Measurements from ENCODE around the gene LAPTM4A.

Gene LAPTM4A

GRCh38 chr2:20019747-20020146 lies 31.7 kb downstream of the LAPTM4A start:
- no peak for DNase-seq (ENCODE audit: low read depth in 2 of 2)

GRCh38 chr2:20018601-20019152 lies 32.8 kb downstream of the LAPTM4A start:
- no peak for DNase-seq (ENCODE audit: low read depth in 2 of 2)

GRCh38 chr2:20016346-20016745 lies 35.1 kb downstream of the LAPTM4A start:
- no peak for DNase-seq (ENCODE audit: low read depth in 2 of 2)

- no peak for DNase-seq (ENCODE audit: low read depth in 2 of 2)
Measured at GRCh38 chr2:20015482-20016083, 35.8 kb downstream of the LAPTM4A start.

- no peak for DNase-seq (ENCODE audit: low read depth in 2 of 2)
Measured at GRCh38 chr2:20013126-20013849, 38.1 kb downstream of the LAPTM4A start.

GRCh38 chr2:20012282-20013125 lies 38.9 kb downstream of the LAPTM4A start, which contains the start of gene MATN3:
MATN3 (minus strand) TSS chr2:20012668; CDS start chr2:20012631, 37 bp downstream.
- no peak for DNase-seq (ENCODE audit: low read depth in 2 of 2)

GRCh38 chr2:20012032-20012281 lies 39.5 kb downstream of the LAPTM4A start:
- DNase-seq (ENCODE audit: low read depth in 2 of 2): no peak

- no peak for DNase-seq (ENCODE audit: low read depth in 2 of 2)
Measured at GRCh38 chr2:20011276-20012031, 40.0 kb downstream of the LAPTM4A start.

GRCh38 chr2:20008703-20009102 lies 42.7 kb downstream of the LAPTM4A start:
- no peak for DNase-seq (ENCODE audit: low read depth in 2 of 2)

- DNase-seq (ENCODE audit: low read depth in 2 of 2): no peak
Measured at GRCh38 chr2:20005891-20006470, 45.4 kb downstream of the LAPTM4A start.

GRCh38 chr2:20005067-20005627 lies 46.3 kb downstream of the LAPTM4A start:
- DNase-seq (ENCODE audit: low read depth in 2 of 2): no peak

- no peak for DNase-seq (ENCODE audit: low read depth in 2 of 2)
Measured at GRCh38 chr2:20001361-20001863, 50.0 kb downstream of the LAPTM4A start.

GRCh38 chr2:19993731-19994130 lies 57.7 kb downstream of the LAPTM4A start:
- DNase-seq (ENCODE audit: low read depth in 2 of 2): no peak

- DNase-seq (ENCODE audit: low read depth in 2 of 2): no peak
Measured at GRCh38 chr2:19991895-19992294, 59.5 kb downstream of the LAPTM4A start.

- DNase-seq (ENCODE audit: low read depth in 2 of 2): no peak
Measured at GRCh38 chr2:19990416-19990728, 61.1 kb downstream of the LAPTM4A start.

- peak; percentile 82 to 83 for DNase-seq (ENCODE audit: low read depth in 2 of 2)
Measured at GRCh38 chr2:19989667-19990415, 61.6 kb downstream of the LAPTM4A start, which contains the start of gene WDR35. WDR35 (minus strand) TSS chr2:19990105; CDS start chr2:19990015, 90 bp downstream.

- DNase-seq (ENCODE audit: low read depth in 2 of 2): no peak
Measured at GRCh38 chr2:19989342-19989666, 62.1 kb downstream of the LAPTM4A start.

- DNase-seq (ENCODE audit: low read depth in 2 of 2): no peak
Measured at GRCh38 chr2:19988600-19988999, 62.8 kb downstream of the LAPTM4A start.

- DNase-seq (ENCODE audit: low read depth in 2 of 2): no peak
Measured at GRCh38 chr2:19987936-19988335, 63.5 kb downstream of the LAPTM4A start.

Data from activated CD8-positive, alpha-beta memory T cell treated with anti-CD3 and anti-CD28 coated beads for 4 hours (primary cell).